SK-N-SH (cell line): ENCODE data around the gene RRP15. TPM values are rescaled to one million over a fixed set of nuclear protein-coding genes. Genes with fewer than 3 reads are reported as not detected.

Experiments
- CTCF ChIA-PET: fragments of 300-600, 350-600 bp; formaldehyde crosslinking; extraction: SDS; loops from one replicate; lab custom pipeline; 2021; lab: Yijun Ruan, JAX
- POLR2A ChIA-PET: fragments of 350-600 bp; sonication (Branson Sonifier 250); formaldehyde crosslinking; extraction: SDS; loops from one replicate; lab custom pipeline; 2020; ENCODE audit warnings: antibody characterized with exemption, inconsistent platforms; lab: Yijun Ruan, JAX
- DNase-seq: peaks from one replicate; pipeline ENCODE4 v3.0.0; 2012
- H2AFZ ChIP-seq: fragments of 200-600 bp; sonication (generic); 2 replicates; pipeline ENCODE4 v1.8.1; 2016; ENCODE audit warnings: antibody characterized with exemption, mild to moderate bottlenecking, low read depth
- H3F3A ChIP-seq: fragments of 200-600 bp; sonication (generic); replicated peaks from 2 replicates; pipeline ENCODE3; 2016; ENCODE audit warnings: antibody characterized with exemption, mild to moderate bottlenecking; ENCODE audit not compliant: insufficient read depth
- H3K27ac ChIP-seq, 2 experiments: fragments of 200-500 bp in 1 of 2; fragments of 200-600 bp in 1 of 2; sonication (Bioruptor generic) in 1 of 2; sonication (generic), shearing (Covaris generic) in 1 of 2; 2 replicates each; pipeline versions ENCODE4 v1.5.1 to v1.6.1; 2014 to 2016; ENCODE audit warnings: low read depth in 2 of 2, inconsistent platforms in 1 of 2, low read length in 1 of 2, mild to moderate bottlenecking in 1 of 2, mixed read lengths in 1 of 2
- H3K27me3 ChIP-seq: fragments of 200-600 bp; sonication (generic), shearing (Covaris generic); 2 replicates; pipeline ENCODE4 v1.6.1; 2016; ENCODE audit warnings: mixed run types; ENCODE audit not compliant: insufficient read depth
- H3K36me3 ChIP-seq, 2 experiments: fragments of 200-500 bp in 1 of 2; fragments of 200-600 bp in 1 of 2; sonication (Bioruptor generic) in 1 of 2; sonication (generic) in 1 of 2; replicated peaks in 1 of 2; 2 replicates each; pipeline versions ENCODE3 to v1.5.1; 2014 to 2016; ENCODE audit warnings: low read length in 1 of 2, mild to moderate bottlenecking in 1 of 2; ENCODE audit not compliant: insufficient read depth in 2 of 2, control insufficient read depth in 1 of 2
- H3K4me1 ChIP-seq, 2 experiments: fragments of 200-500 bp in 1 of 2; fragments of 200-600 bp in 1 of 2; sonication (Bioruptor generic) in 1 of 2; sonication (generic), shearing (Covaris generic) in 1 of 2; 2 replicates each; pipeline versions ENCODE4 v1.5.1 to v1.6.1; 2014 to 2016; ENCODE audit warnings: low read depth in 1 of 2, low read length in 1 of 2, mixed run types in 1 of 2; ENCODE audit not compliant: insufficient read depth in 2 of 2, control insufficient read depth in 1 of 2
- H3K4me2 ChIP-seq: fragments of 200-600 bp; sonication (generic), shearing (Covaris generic); 2 replicates; pipeline ENCODE4 v1.6.1; 2017; ENCODE audit warnings: mixed run types
- H3K4me3 ChIP-seq, 2 experiments: fragments of 200-500 bp in 1 of 2; fragments of 200-600 bp in 1 of 2; sonication (Bioruptor generic) in 1 of 2; sonication (generic), shearing (Covaris generic) in 1 of 2; 2 replicates each; pipeline versions ENCODE4 v1.5.1 to v1.8.1; 2014 to 2016; ENCODE audit warnings: low read depth in 2 of 2, inconsistent platforms in 1 of 2, low read length in 1 of 2, mild to moderate bottlenecking in 1 of 2, mixed read lengths in 1 of 2, moderate library complexity in 1 of 2
- H3K79me2 ChIP-seq: fragments of 200-600 bp; sonication (generic); 2 replicates; pipeline ENCODE4 v1.8.1; 2017; ENCODE audit warnings: mild to moderate bottlenecking; ENCODE audit not compliant: insufficient read depth
- H3K9ac ChIP-seq: fragments of 200-600 bp; sonication (generic); 2 replicates; pipeline ENCODE4 v1.6.1; 2017; ENCODE audit warnings: mixed run types
- H3K9me2 ChIP-seq: fragments of 200-600 bp; sonication (generic); 2 replicates; pipeline ENCODE4 v1.6.1; 2017; ENCODE audit warnings: mixed run types
- H3K9me3 ChIP-seq: fragments of 200-600 bp; sonication (generic); 2 replicates; pipeline ENCODE4 v1.6.1; 2017; ENCODE audit warnings: mixed run types, mild to moderate bottlenecking, moderate library complexity
- H4K20me1 ChIP-seq: fragments of 200-600 bp; sonication (generic); 2 replicates; pipeline ENCODE4 v1.6.1; 2017; ENCODE audit warnings: mild to moderate bottlenecking, mixed run types; ENCODE audit not compliant: insufficient read depth
- ELF1 ChIP-seq: IDR thresholded peaks from 2 replicates; pipeline ENCODE4 v1.4.0; 2012
- EP300 ChIP-seq, 2 experiments: IDR thresholded peaks; 2 replicates each; pipeline versions ENCODE4 v1.4.0 to v1.6.1; 2012; ENCODE audit warnings: borderline replicate concordance in 1 of 2, low read depth in 1 of 2, low read length in 1 of 2
- EZH2phosphoT487 ChIP-seq: fragments of 200-600 bp; sonication (generic); IDR thresholded peaks from 2 replicates; pipeline ENCODE4 v1.6.1; 2017; ENCODE audit warnings: low read depth, mixed run types, mild to moderate bottlenecking, antibody characterized with exemption, moderate library complexity, borderline replicate concordance
- FOSL2 ChIP-seq: IDR thresholded peaks from 2 replicates; pipeline ENCODE4 v1.4.0; 2012; ENCODE audit warnings: low read depth, mild to moderate bottlenecking, moderate library complexity, borderline replicate concordance
- FOXJ3 ChIP-seq: sonication (generic); formaldehyde crosslinking; IDR thresholded peaks from 2 replicates; pipeline ENCODE4 v1.5.1; 2020; ENCODE audit warnings: mild to moderate bottlenecking, missing genetic modification reagents
- GATA2 ChIP-seq: sonication (generic); formaldehyde crosslinking; IDR thresholded peaks from 2 replicates; pipeline ENCODE4 v1.5.0; 2020; ENCODE audit warnings: mild to moderate bottlenecking, missing genetic modification reagents
- JUND ChIP-seq: IDR thresholded peaks from 2 replicates; pipeline ENCODE4 v1.4.0; 2012
- MEF2A ChIP-seq: IDR thresholded peaks from 2 replicates; pipeline ENCODE4 v1.4.0; 2012; ENCODE audit warnings: low read depth, borderline replicate concordance
- MXI1 ChIP-seq: IDR thresholded peaks from 2 replicates; pipeline ENCODE4 v1.6.1; 2012; ENCODE audit warnings: mild to moderate bottlenecking, low read depth, low read length, improper control_type of control experiment
- NFIC ChIP-seq: IDR thresholded peaks from 2 replicates; pipeline ENCODE4 v1.4.0; 2012; ENCODE audit warnings: borderline replicate concordance
- PBX3 ChIP-seq: IDR thresholded peaks from 2 replicates; pipeline ENCODE4; 2012
- RAD21 ChIP-seq: IDR thresholded peaks from 2 replicates; pipeline ENCODE4 v1.6.1; 2012; ENCODE audit warnings: mild to moderate bottlenecking, low read length
- RCOR1 ChIP-seq: fragments of 150-350 bp; IDR thresholded peaks from 2 replicates; pipeline ENCODE4 v1.6.1; 2017; ENCODE audit warnings: antibody characterized with exemption, low read length
- RFX5 ChIP-seq: IDR thresholded peaks from 2 replicates; pipeline ENCODE4 v1.6.1; 2012; ENCODE audit warnings: mild to moderate bottlenecking, improper control_type of control experiment, low read length
- RXRA ChIP-seq: IDR thresholded peaks from 2 replicates; pipeline ENCODE4 v1.4.0; 2012; ENCODE audit warnings: low read depth, mild to moderate bottlenecking, borderline replicate concordance
- SIN3A ChIP-seq: IDR thresholded peaks from 2 replicates; pipeline ENCODE4 v1.6.1; 2012; ENCODE audit warnings: low read depth, mild to moderate bottlenecking, low read length, moderate library complexity, borderline replicate concordance
- TAF1 ChIP-seq: IDR thresholded peaks from 2 replicates; pipeline ENCODE4 v1.6.1; 2012; ENCODE audit warnings: low read depth, mild to moderate bottlenecking, low read length, moderate library complexity, borderline replicate concordance
- USF1 ChIP-seq: IDR thresholded peaks from 2 replicates; pipeline ENCODE4 v1.4.0; 2012; ENCODE audit warnings: low read depth, borderline replicate concordance
- YY1 ChIP-seq: IDR thresholded peaks from 2 replicates; pipeline ENCODE4 v1.4.0; 2012; ENCODE audit warnings: low read depth, mild to moderate bottlenecking
- WGBS: methylation state at CpG from one replicate; pipeline ENCODE4 v1.1.6; 2017; ENCODE audit warnings: low lambda C conversion rate; 5-methylcytosine and 5-hydroxymethylcytosine counted together
- polyA plus RNA-seq, 3 experiments: library from polyadenylated mRNA; depleted of rRNA; stranded (reverse); fragments of >200 nt; gene quantifications; 2 replicates each; pipeline ENCODE4 v1.2.3, GENCODE V29; 2012
- TF ChIP-seq, protein P1 (sequence below): fragments of 200-600 bp; sonication (generic); IDR thresholded peaks from 2 replicates; pipeline ENCODE4 v1.6.1; 2017; ENCODE audit warnings: antibody characterized with exemption, mild to moderate bottlenecking, moderate library complexity

RRP15 gene
- polyA plus RNA-seq, 1 of the 3 experiments (the other 2 are of a cell fraction): 2.1 TPM

DNA sequence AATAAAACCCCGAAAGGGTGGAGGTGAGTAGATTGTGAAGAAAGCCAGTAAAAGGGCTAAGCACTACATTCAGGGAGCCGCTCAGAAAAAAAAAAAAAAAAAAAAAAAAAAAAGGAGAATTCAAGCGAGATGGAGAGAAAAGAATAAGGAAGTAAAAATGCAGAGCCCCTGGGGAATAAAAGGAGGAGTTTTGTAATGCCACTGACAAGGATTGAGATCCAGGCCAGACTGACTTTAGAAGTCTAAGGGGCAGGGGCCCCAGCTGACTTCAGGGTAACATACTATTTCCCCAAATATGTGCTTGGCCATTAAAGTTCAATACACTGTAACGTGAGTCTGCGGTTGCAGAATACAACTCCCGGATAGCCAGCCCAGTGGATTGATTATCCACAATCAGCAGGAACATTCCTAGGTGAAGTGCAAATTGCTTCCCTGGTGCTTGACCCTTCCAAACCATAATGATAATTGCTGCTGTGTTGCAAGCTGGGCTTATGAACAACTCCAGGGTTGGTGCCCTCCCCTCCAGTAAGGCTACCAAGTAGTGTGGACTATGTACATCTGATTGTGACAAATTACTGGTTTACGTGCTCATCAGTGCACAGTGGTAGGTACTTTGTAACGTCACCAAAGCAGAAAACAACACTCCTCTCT is 30.7 kb upstream of the RRP15 start:
- Histone ChIP-seq H4K20me1 (no peaks in the 10 kb centered on the region), H3K9ac (no peak overlapping the region), H3K4me1 (peaks cover 0 to 6% of the 10 kb centered on the region in 2 experiments; a peak in 2 of 4 replicates), H3K79me2 (no peaks in the 10 kb centered on the region), H3K4me2 (no peak overlapping the region), H3F3A (no peaks in the 10 kb centered on the region), H3K36me3 (no peaks in the 10 kb centered on the region), H3K9me2 (no peaks in the 10 kb centered on the region), H2AFZ (no peak overlapping the region), H3K27me3 (no peaks in the 10 kb centered on the region), H3K4me3 (no peak overlapping the region), H3K9me3 (no peaks in the 10 kb centered on the region), H3K27ac (no peak overlapping the region)
- no peak for DNase-seq
- ChIA-PET CTCF (no interaction called here), POLR2A (no interaction called here)
- WGBS: 64% methylated on average over 8 of the region's 8 CpGs
- TF ChIP-seq YY1: no peak

- Histone ChIP-seq H3K4me1 (peaks cover 0 to 6% of the 10 kb centered on the region in 2 experiments; a peak in 2 of 4 replicates), H3K9me3 (no peaks in the 10 kb centered on the region), H3K27me3 (no peaks in the 10 kb centered on the region), H3K4me2 (no peak overlapping the region), H3F3A (no peaks in the 10 kb centered on the region), H4K20me1 (no peaks in the 10 kb centered on the region), H3K27ac (no peak overlapping the region), H3K4me3 (no peak overlapping the region), H3K79me2 (no peaks in the 10 kb centered on the region), H3K36me3 (no peaks in the 10 kb centered on the region)
- DNase-seq: peak; percentile 13
- ChIA-PET CTCF (interaction anchor here (1.0 kb wide), 1 partner anchor 44 kb away, joined by 3 read pairs; no protein-coding TSS in a partner anchor), POLR2A (no interaction called here)
- WGBS: 53% methylated on average over 2 of the region's 2 CpGs
- peak in 1 of 2 experiments; percentile 44; a peak in 1 of 4 replicates for TF ChIP-seq EP300 (IDR thresholded peaks at IDR 0.05; ENCODE audit: borderline replicate concordance in 1 of 2, low read depth in 1 of 2, low read length in 1 of 2)
- TF ChIP-seq RFX5: no peak
- TF ChIP-seq, all 33 proteins: peak for 1
- H3K9ac ChIP-seq: no peak overlapping the region
- H3K9me2 ChIP-seq: no peaks in the 10 kb centered on the region
- no peak overlapping the region for H2AFZ ChIP-seq
These were observed 30.0 kb upstream of the RRP15 start for GRCh38 chr1:218255090-218255489.

DNA sequence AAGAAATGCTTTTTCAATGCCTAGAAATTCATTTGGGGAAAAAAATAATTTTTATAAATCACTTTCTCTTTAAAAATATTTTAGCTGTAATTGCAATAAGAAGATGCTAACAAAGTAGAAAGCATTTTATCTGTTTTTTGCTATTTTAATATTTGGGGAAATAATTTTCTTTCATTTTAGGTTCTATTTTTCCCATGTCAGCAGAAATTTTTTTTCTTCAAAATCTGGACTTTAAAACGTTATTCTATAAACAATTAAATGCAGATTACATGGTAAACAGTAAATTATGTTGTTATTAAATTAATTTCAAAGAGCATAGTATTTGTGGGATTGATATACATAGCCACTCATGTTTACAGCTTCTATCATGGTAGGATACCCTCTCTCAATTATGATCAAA is 27.7 kb upstream of the RRP15 start:
- H3K9me3 ChIP-seq: no peaks in the 10 kb centered on the region
- no peak overlapping the region for H3K4me3 ChIP-seq
- TF ChIP-seq JUND (no peak), NFIC (no peak), ELF1 (no peak), TAF1 (no peak), FOXJ3 (CRISPR knock-in tag) (no peak), RAD21 (no peak), EZH2phosphoT487 (no peak), FOSL2 (no peak), PBX3 (no peak), MEF2A (no peak), MXI1 (no peak), RCOR1 (no peak), USF1 (no peak), RXRA (no peak), GATA2 (CRISPR knock-in tag) (no peak), SIN3A (no peak)
- TF ChIP-seq, protein P1, sequence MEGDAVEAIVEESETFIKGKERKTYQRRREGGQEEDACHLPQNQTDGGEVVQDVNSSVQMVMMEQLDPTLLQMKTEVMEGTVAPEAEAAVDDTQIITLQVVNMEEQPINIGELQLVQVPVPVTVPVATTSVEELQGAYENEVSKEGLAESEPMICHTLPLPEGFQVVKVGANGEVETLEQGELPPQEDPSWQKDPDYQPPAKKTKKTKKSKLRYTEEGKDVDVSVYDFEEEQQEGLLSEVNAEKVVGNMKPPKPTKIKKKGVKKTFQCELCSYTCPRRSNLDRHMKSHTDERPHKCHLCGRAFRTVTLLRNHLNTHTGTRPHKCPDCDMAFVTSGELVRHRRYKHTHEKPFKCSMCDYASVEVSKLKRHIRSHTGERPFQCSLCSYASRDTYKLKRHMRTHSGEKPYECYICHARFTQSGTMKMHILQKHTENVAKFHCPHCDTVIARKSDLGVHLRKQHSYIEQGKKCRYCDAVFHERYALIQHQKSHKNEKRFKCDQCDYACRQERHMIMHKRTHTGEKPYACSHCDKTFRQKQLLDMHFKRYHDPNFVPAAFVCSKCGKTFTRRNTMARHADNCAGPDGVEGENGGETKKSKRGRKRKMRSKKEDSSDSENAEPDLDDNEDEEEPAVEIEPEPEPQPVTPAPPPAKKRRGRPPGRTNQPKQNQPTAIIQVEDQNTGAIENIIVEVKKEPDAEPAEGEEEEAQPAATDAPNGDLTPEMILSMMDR: no peak
- no peak overlapping the region for H3K4me2 ChIP-seq
- H3K36me3 ChIP-seq: no peaks in the 10 kb centered on the region
- H3K9me2 ChIP-seq: no peaks in the 10 kb centered on the region
- ChIA-PET POLR2A (no interaction called here), CTCF (interaction anchor here (0.6 to 1.4 kb wide), 2 partner anchors 73 to 588 kb away, joined by 3 read pairs; no protein-coding TSS in a partner anchor)
- 2% methylated on average over 1 of the region's 1 CpG for WGBS
- no peak overlapping the region for H2AFZ ChIP-seq
- no peaks in the 10 kb centered on the region for H3K79me2 ChIP-seq
- H3K27ac ChIP-seq: no peak overlapping the region
- no peak for DNase-seq
- no peaks in the 10 kb centered on the region for H4K20me1 ChIP-seq
- H3K4me1 ChIP-seq: peaks cover 0 to 6% of the 10 kb centered on the region in 2 experiments; a peak in 2 of 4 replicates
- H3F3A ChIP-seq: no peaks in the 10 kb centered on the region
- no peaks in the 10 kb centered on the region for H3K27me3 ChIP-seq
- H3K9ac ChIP-seq: no peak overlapping the region
